DOHH2 (cell line): ENCODE data around the gene POLR1C.

ENCODE experiments used
- CTCF ChIP-seq: fragments of 200-600 bp; sonication (generic); IDR thresholded peaks from one replicate; pipeline ENCODE4 v1.5.1; 2014; ENCODE audit warnings: antibody characterized with exemption, mild to moderate bottlenecking, low read depth, low read length; ENCODE audit not compliant: poor library complexity, severe bottlenecking
- EZH2phosphoT487 ChIP-seq: fragments of 200-600 bp; sonication (generic); IDR thresholded peaks from 2 replicates; pipeline ENCODE4 v1.6.1; 2017; ENCODE audit warnings: borderline replicate concordance, mild to moderate bottlenecking, antibody characterized with exemption, low read length, moderate library complexity, mixed read lengths

GRCh38 chr6:43471399-43471798, 45.5 kb upstream of the POLR1C start:
- no peak for TF ChIP-seq CTCF
- no peak for TF ChIP-seq EZH2phosphoT487
